Ascending aorta (tissue), 2 donors: ENCODE measurements around the gene SPINT2. TPM values are rescaled to one million over a fixed set of nuclear protein-coding genes. Genes with fewer than 3 reads are reported as not detected.

ENCODE experiments used
- DNase-seq, 2 donors: peaks; one replicate each; pipeline ENCODE4 v3.0.0-alpha.2; 2019; ENCODE audit warnings: low spot score in 2 of 2
- H3K27ac ChIP-seq, 2 donors: fragments of 200-600 bp; sonication (generic); one replicate each; pipeline ENCODE4 v1.5.1; 2016 to 2017; ENCODE audit warnings: mild to moderate bottlenecking in 1 of 2
- H3K27me3 ChIP-seq: fragments of 200-600 bp; sonication (generic); one replicate; pipeline ENCODE4 v1.5.1; 2017
- H3K36me3 ChIP-seq, 2 donors: fragments of 200-600 bp; sonication (generic); one replicate each; pipeline ENCODE4 v1.5.1; 2016
- H3K4me1 ChIP-seq, 2 donors: fragments of 200-600 bp; sonication (generic); one replicate each; pipeline ENCODE4 v1.5.1; 2016 to 2017; ENCODE audit warnings: mild to moderate bottlenecking in 1 of 2
- H3K4me3 ChIP-seq, 2 donors: fragments of 200-600 bp; sonication (generic); one replicate each; pipeline ENCODE4 v1.5.1; 2016 to 2017; ENCODE audit warnings: mild to moderate bottlenecking in 1 of 2
- H3K9me3 ChIP-seq, 2 donors: fragments of 200-600 bp; sonication (generic); one replicate each; pipeline ENCODE4 v1.5.1; 2016
- intact Hi-C: fragments of 100-400 bp; cut with DNase I; formaldehyde crosslinking; loops from one replicate; pipeline ENCODE4 v1.15.1; 2023
- total RNA-seq: library from RNA; depleted of rRNA; stranded (reverse); fragments of >200 nt; gene quantifications from one replicate; pipeline ENCODE4 v1.1.0, GENCODE V29; 2016
- TF ChIP-seq, protein P1 (sequence below), 3 experiments: fragments of 200-600 bp in 2 of 3; fragments of 450-650 bp in 1 of 3; sonication (generic) in 2 of 3; IDR thresholded peaks; one replicate each; pipeline ENCODE4 v1.5.1; 2016 to 2019; ENCODE audit warnings: antibody characterized with exemption in 3 of 3, mild to moderate bottlenecking in 1 of 3, moderate library complexity in 1 of 3

SPINT2 gene
- total RNA-seq, 1 donor from 2014 or later = 193 TPM

DNA sequence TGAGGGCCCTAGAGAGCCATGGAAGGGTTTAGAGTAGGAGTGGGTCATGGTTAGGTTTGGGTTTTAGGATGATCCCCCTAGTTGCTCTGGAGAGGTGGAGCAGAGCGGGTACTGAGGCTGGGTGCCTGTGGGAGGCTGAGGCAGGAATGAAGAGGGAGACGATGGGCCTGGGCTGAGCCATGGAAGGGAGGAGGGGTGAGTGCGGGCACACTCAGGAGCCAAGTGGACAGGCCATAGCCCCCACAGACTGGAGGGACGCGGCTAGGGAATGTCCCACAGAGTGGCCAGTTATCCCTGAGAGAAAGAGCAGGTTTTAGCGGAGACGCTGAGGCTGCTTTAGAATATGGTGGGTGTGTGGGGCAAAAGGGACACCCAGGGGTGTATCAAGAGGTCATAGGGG, 65.3 kb downstream of the SPINT2 start:
- Histone ChIP-seq H3K27me3 (no peaks in the 10 kb centered on the region), H3K4me3 (no peak overlapping the region), H3K27ac (no peak overlapping the region), H3K4me1 (no peaks in the 10 kb centered on the region), H3K36me3 (peaks cover 35 to 59% of the 10 kb centered on the region in 2 donors), H3K9me3 (no peaks in the 10 kb centered on the region)
- DNase-seq = no peak
- intact Hi-C loops = no loop called here
- TF ChIP-seq, protein P1, sequence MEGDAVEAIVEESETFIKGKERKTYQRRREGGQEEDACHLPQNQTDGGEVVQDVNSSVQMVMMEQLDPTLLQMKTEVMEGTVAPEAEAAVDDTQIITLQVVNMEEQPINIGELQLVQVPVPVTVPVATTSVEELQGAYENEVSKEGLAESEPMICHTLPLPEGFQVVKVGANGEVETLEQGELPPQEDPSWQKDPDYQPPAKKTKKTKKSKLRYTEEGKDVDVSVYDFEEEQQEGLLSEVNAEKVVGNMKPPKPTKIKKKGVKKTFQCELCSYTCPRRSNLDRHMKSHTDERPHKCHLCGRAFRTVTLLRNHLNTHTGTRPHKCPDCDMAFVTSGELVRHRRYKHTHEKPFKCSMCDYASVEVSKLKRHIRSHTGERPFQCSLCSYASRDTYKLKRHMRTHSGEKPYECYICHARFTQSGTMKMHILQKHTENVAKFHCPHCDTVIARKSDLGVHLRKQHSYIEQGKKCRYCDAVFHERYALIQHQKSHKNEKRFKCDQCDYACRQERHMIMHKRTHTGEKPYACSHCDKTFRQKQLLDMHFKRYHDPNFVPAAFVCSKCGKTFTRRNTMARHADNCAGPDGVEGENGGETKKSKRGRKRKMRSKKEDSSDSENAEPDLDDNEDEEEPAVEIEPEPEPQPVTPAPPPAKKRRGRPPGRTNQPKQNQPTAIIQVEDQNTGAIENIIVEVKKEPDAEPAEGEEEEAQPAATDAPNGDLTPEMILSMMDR (IDR thresholded peaks at IDR 0.05) = no peak

DNA sequence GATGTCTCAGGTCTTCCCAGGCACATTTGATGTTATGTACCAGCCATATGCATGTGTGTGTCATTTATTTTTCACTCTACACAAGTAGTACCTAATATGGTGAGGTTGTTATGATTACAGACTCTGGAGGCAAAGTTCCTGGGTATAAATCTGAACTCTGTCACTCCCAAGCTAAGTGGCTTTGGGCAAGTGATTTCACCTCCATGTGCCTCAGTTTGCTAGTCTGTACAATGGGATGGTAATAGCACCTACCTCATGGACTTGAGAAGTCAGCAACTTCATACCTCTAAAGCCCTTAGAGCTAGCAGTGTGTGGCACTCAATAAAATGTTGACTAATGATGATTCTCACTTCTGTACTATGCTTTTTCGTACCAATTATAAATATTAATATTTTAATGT, 67.4 kb downstream of the SPINT2 start:
- Histone ChIP-seq H3K4me1 (peaks cover 0 to 3% of the 10 kb centered on the region in 2 donors), H3K4me3 (no peak overlapping the region), H3K36me3 (peaks cover 19 to 38% of the 10 kb centered on the region in 2 donors), H3K27me3 (no peaks in the 10 kb centered on the region), H3K27ac (no peak overlapping the region), H3K9me3 (no peaks in the 10 kb centered on the region)
- DNase-seq = no peak
- TF ChIP-seq, protein P1 (IDR thresholded peaks at IDR 0.05) = no peak
- intact Hi-C loops = no loop called here

DNA sequence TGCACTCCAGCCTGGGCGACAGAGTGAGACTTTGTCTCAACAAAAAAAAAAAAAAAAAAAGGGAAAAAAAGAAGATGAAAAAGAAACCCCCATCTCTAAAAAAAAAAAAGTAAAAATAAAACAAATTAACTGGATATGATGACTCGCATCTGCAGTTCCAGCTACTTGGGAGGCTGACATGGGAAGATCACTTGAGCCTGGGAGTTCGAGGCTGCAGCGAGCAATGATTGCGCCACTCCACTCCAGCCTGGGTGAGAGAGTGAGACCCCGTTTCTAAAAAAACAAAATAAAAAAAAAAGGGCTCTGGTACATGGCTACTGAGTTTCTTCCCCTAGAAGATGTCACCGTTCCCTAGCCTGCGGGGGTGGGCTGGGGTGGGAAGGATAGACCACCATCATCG, 68.9 kb downstream of the SPINT2 start:
- Histone ChIP-seq H3K36me3 (peaks cover 4 to 23% of the 10 kb centered on the region in 2 donors), H3K27me3 (no peaks in the 10 kb centered on the region), H3K4me1 (peaks cover 0 to 12% of the 10 kb centered on the region in 2 donors), H3K9me3 (no peaks in the 10 kb centered on the region), H3K27ac (no peak overlapping the region), H3K4me3 (no peak overlapping the region)
- TF ChIP-seq, protein P1 (IDR thresholded peaks at IDR 0.05) = no peak
- intact Hi-C loops = no loop called here
- DNase-seq = no peak

DNA sequence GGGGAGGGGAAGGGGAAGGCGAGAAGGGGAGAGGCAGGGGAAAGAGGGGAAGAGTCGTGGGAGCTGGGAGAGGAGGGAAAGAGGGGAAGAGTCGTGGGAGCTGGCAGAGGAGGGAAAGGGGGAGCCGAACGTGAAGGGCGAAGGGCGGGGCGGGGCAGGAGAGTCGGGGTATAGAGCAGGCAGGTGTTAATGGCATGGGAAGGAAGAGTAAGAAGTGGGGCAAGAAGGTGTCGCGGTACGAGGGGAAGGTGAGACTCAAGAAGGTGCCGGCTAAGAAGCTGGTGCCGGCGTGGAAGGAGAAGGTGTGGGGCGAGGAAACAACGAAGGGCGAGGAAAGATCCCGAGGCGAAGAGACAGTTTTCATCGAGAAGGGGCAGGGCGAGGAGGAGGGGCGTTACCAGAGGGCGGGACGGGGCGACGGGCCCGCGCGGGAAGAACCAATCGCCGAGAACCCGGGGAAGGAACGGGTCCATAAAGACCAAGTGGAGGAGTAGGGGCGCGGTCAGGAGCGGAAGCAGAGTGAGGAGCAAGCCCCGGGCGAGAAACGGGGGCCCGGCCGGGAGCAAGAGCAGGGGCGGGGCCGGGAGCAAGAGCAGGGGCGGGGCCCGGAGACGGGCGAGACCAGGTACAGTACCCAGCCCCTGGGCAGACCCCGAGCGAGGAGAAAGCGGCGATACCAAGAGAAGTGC, 71.7 kb downstream of the SPINT2 start:
- DNase-seq = peak; percentile 90 to 98
- no peaks in the 10 kb centered on the region for H3K9me3 ChIP-seq
- intact Hi-C loops = loop anchor here (1.0 to 5.0 kb wide), 9 partner anchors 21 to 515 kb away; partner anchors contain the start of genes FAM98C, GGN, PSMD8 and SPRED3
- H3K36me3 ChIP-seq = peaks cover 0 to 4% of the 10 kb centered on the region in 2 donors
- H3K4me3 ChIP-seq = peak overlapping the region; percentile 70 to 72
- TF ChIP-seq, protein P1 (IDR thresholded peaks at IDR 0.05) = no peak
- H3K27me3 ChIP-seq = no peaks in the 10 kb centered on the region
- H3K27ac ChIP-seq = peak overlapping the region; percentile 96 to 99
- H3K4me1 ChIP-seq = peaks cover 0 to 18% of the 10 kb centered on the region in 2 donors

DNA sequence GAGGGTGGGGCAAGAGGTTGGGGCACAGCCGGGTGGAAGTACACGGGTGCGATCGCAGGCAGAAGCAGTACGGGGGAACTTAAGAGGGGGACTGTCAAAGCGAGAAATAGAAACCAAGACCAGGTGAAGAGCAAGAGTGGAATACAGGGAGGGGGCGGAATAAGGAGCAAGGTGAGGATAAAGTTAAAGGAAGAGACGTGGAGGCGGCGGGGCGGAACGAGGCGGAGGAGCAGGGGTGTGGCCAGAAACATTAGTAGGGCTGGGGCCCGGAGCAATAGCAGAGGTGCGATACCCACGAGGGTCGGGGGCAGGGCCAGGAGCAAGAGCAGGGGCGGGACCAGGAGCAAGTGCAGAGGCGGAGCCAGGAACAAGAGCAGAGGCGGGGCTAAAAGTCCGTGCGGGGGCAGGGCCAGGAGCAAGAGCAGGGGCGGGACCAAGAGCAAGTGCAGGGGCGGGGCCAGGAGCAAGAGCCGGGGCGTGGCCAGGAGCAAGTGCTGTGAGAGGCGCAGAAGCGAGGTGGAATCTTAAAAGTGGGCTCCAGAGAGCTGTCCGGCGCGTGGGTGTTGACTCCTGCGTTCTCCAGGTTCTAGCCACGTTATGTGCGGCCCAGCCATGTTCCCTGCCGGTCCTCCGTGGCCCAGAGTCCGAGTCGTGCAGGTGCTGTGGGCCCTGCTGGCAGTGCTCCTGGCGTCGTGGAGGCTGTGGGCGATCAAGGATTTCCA, 72.4 kb downstream of the SPINT2 start:
- Histone ChIP-seq H3K9me3 (no peaks in the 10 kb centered on the region), H3K4me3 (peak overlapping the region; percentile 70 to 72), H3K4me1 (peaks cover 0 to 18% of the 10 kb centered on the region in 2 donors), H3K27me3 (no peaks in the 10 kb centered on the region), H3K36me3 (no peaks in the 10 kb centered on the region), H3K27ac (peak overlapping the region; percentile 96 to 99)
- peak; percentile 86 to 98 for DNase-seq
- TF ChIP-seq, protein P1 (IDR thresholded peaks at IDR 0.05) = no peak
- intact Hi-C loops = loop anchor here (1.0 to 5.0 kb wide), 6 partner anchors 38 to 514 kb away; partner anchors contain the start of genes FAM98C, GGN, PSMD8 and SPRED3
